Mucosa of descending colon (tissue), 3 donors: ENCODE data around the gene LITAF. TPM values are rescaled to one million over a fixed set of nuclear protein-coding genes. Genes with fewer than 3 reads are reported as not detected.

Experiments
- ATAC-seq: fragments of 200-7000 bp; cut with Tn5 transposase; one replicate; pipeline ENCODE4 v1.9.1; 2020; ENCODE audit warnings: mild to moderate bottlenecking, moderate library complexity
- DNase-seq, 3 donors: peaks; one replicate each; pipeline ENCODE4 v3.0.0-alpha.2; 2020
- H3K36me3 ChIP-seq: fragments of 200-600 bp; one replicate; pipeline ENCODE4 v1.8.0; 2021; ENCODE audit warnings: low read depth, mild to moderate bottlenecking
- H3K4me1 ChIP-seq: fragments of 200-600 bp; one replicate; pipeline ENCODE4 v1.8.0; 2021; ENCODE audit warnings: low read depth, mild to moderate bottlenecking
- H3K4me3 ChIP-seq: fragments of 200-600 bp; one replicate; pipeline ENCODE4 v1.8.0; 2021; ENCODE audit warnings: mild to moderate bottlenecking
- H3K9me3 ChIP-seq: fragments of 200-600 bp; one replicate; pipeline ENCODE4 v1.8.0; 2021; ENCODE audit warnings: mild to moderate bottlenecking
- CTCF ChIP-seq: fragments of 200-600 bp; IDR thresholded peaks from one replicate; pipeline ENCODE4 v1.8.0; 2022; ENCODE audit warnings: antibody characterized with exemption, mild to moderate bottlenecking
- intact Hi-C, 2 donors: fragments of 100-400 bp; cut with DNase I in 1 of 2; cut with micrococcal nuclease in 1 of 2; formaldehyde crosslinking; loops; one replicate each; pipeline versions ENCODE4 v1.11.0 to v1.11.1; 2022; cut with DNase I, micrococcal nuclease
- total RNA-seq, 3 donors: library from RNA; stranded (reverse); fragmentation: NEBNext Ultra II Directional in 2 of 3; extraction: Animal tissue kit (Norgen Biotek cat#: 25700) in 2 of 3; gene quantifications; one replicate each; pipeline versions ENCODE4 v1.2.1 to v1.2.4, GENCODE V29; 2021 to 2023
- donor health status: DM: no; HTN: no; CAD: no; lungs with moderate emphysema.
- donor health status: DM: no; HTN: no; CAD: no.
- donor health status: DM: no; HTN: yes; CAD: no.

Gene LITAF
- total RNA-seq, 3 donors from 2014 or later = 140 to 308 (median 246) TPM

- TF ChIP-seq CTCF = no peak
- peaks cover 14% of the 10 kb centered on the region for H3K4me1 ChIP-seq
- H3K9me3 ChIP-seq = no peaks in the 10 kb centered on the region
- no peak overlapping the region for H3K4me3 ChIP-seq
- intact Hi-C loops = no loop called here
- DNase-seq (no peak), ATAC-seq (no peak)
- no peaks in the 10 kb centered on the region for H3K36me3 ChIP-seq
Observed at GRCh38 chr16:11571549-11571948, 15.2 kb downstream of the LITAF start.

- no peaks in the 10 kb centered on the region for H3K36me3 ChIP-seq
- TF ChIP-seq CTCF = no peak
- no peak for ATAC-seq
- H3K4me1 ChIP-seq = peaks cover 12% of the 10 kb centered on the region
- no peak for DNase-seq
- H3K9me3 ChIP-seq = no peaks in the 10 kb centered on the region
- H3K4me3 ChIP-seq = no peak overlapping the region
- intact Hi-C loops = no loop called here
Observed at GRCh38 chr16:11570806-11571205, 15.9 kb downstream of the LITAF start.

- no peak for DNase-seq
- TF ChIP-seq CTCF = no peak
- H3K9me3 ChIP-seq = no peaks in the 10 kb centered on the region
- H3K4me3 ChIP-seq = no peak overlapping the region
- ATAC-seq = no peak
- peaks cover 9% of the 10 kb centered on the region for H3K4me1 ChIP-seq
- intact Hi-C loops = no loop called here
- no peaks in the 10 kb centered on the region for H3K36me3 ChIP-seq
Observed at GRCh38 chr16:11570258-11570657, 16.5 kb downstream of the LITAF start.

GRCh38 chr16:11566398-11566797 lies 20.3 kb downstream of the LITAF start:
- DNase-seq (no peak), ATAC-seq (no peak)
- intact Hi-C loops = no loop called here
- Histone ChIP-seq H3K36me3 (no peaks in the 10 kb centered on the region), H3K4me3 (no peak overlapping the region), H3K4me1 (peaks cover 1% of the 10 kb centered on the region), H3K9me3 (no peaks in the 10 kb centered on the region)
- TF ChIP-seq CTCF = no peak

GRCh38 chr16:11565665-11566064 lies 21.1 kb downstream of the LITAF start:
- peaks cover 5% of the 10 kb centered on the region for H3K4me1 ChIP-seq
- no peaks in the 10 kb centered on the region for H3K9me3 ChIP-seq
- DNase-seq (no peak), ATAC-seq (no peak)
- intact Hi-C loops = no loop called here
- no peaks in the 10 kb centered on the region for H3K36me3 ChIP-seq
- H3K4me3 ChIP-seq = no peak overlapping the region
- no peak for TF ChIP-seq CTCF
